CD4-positive, alpha-beta T cell treated with Interleukin-4 for 4 hours (primary cell): ENCODE results near the gene METAP1D.
"Not testable (repeated sequence)": the region's sequence is repeated elsewhere in the genome, so short reads cannot be mapped to it uniquely, and the experiment has no call there.

ENCODE experiments used
- DNase-seq: peaks from one replicate; pipeline ENCODE4 v3.0.0-alpha.2; 2020

Gene METAP1D

DNA sequence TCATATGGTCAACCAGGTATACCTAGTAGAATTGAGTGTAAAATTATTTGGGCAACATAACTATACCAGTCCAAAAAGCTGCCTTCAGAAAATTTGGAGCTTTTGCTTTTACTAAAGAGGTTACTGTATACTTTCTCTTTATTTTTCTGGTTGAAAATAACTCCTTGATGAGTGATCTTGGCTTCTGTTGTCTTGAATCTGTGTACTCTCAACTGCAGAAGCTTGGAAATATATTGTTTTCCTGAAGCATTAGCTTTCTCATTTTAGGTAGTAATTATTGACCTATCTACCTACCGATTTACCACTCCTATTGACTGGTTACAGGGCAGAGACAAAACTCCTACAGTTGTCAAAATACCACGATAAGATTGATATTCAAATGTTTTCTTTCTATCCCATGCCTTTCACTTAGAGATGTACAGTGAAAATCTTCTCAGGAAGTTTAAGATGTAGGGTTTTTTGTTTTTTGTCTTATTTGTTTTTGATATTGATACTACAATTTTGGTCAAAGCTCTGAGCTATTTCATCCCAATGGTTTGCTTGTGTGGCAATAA is 49.9 kb downstream of the METAP1D start:
- DNase-seq, result no peak

- no peak for DNase-seq
Observed at GRCh38 chr2:172050479-172051125, 50.8 kb downstream of the METAP1D start.

DNA sequence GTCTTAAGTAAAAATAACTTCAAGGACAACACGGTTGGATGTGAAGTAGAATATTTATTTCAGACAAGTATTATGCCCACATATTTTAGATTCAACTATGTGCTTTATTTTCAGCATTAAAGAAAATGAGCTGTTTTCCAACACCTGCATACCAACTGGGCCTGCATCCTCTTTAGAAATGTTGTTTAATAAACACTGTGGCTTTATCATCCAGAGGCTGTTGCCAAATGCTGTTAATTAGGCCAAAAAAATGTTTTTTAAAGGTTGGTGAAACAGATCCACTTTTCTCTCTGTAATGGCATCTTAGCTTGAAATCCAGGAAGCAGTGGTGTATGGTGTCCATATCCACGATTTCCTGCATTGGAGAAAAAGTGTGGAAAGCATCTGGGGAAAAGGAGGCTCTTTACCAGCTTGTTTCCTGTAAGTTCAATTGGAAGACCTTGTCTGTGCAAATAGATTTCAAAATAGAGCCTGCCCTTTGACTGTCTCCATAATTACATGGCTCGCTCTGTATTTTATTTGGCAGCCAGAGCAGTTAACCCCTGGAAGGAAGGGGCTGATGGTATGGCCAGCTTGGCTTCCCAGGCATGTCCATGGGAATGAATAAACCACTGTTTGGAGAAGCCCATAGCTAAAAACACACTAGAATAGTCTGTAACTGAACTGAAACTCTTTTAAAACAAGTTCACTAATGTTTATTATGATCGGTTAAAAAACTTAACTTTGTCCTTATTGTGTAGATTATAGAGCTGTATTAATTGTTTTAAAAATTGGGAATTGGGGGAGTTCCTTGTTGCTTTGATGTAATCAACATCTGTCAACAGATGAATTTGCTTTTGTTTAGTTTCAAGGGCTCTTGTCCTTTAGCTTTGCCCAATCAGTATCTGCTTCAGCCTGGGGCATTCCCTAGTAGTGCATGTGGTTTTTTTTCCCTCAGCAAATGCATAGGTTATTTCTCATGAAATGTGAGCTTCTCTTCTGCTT is 52.5 kb downstream of the METAP1D start:
- DNase-seq, result no peak

- DNase-seq, result no peak
Observed at GRCh38 chr2:172053486-172053885, 53.7 kb downstream of the METAP1D start.

GRCh38 chr2:172056293-172056692 is 56.5 kb downstream of the METAP1D start:
- no peak for DNase-seq

DNA sequence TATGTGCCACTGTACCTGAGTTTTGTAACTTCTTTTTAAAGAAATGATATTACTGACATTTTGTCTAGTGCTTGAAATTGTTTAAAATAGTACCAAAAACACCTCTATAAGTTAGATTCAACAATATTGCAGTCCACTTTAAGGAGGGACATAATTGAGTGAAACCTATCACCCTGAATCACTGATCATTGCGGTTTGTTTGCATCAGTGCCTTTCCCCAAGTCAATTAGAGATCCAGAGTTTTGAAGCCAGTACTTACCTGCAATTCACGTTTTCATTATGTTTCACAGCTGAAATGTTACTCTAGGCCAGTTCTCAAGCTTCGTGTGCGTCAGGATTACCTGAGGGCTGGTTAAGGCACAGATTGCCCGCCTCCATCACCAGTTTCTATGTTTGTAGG is 58.9 kb downstream of the METAP1D start:
- DNase-seq, result no peak

GRCh38 chr2:172060118-172060517 is 60.4 kb downstream of the METAP1D start:
- not testable (repeated sequence) for DNase-seq

DNA sequence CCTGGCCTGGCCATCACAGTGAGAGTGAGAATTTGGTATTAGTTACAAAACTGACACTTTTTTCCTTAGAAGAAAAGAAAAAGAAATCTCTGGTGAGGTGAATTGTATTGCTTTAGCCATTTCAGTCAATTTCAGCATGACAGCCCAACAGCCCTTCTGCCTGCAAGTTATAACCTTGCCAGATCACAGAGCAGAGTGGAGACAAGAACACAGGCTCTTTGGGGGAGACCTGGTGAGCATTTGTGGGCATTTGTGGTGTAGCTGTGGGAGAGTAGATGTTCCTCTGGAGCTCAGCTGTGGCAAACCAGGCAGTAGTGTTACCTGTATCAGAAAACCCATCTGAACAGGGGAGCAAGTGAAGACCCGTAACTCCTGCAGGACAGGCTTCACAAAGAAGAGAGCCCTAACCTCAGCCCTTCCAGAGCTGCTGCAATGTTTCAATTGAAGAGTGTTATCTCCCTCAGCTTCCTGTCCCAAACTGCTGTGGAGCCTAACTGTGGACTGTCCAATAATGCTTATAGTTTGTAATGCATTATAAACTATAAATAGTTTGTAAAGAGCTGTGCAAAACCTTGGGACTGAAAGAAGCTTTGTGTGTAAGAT is 62.8 kb downstream of the METAP1D start:
- no peak for DNase-seq

- no peak for DNase-seq
Observed at GRCh38 chr2:172063446-172063845, 63.7 kb downstream of the METAP1D start.

GRCh38 chr2:172065111-172065510 is 65.4 kb downstream of the METAP1D start:
- no peak for DNase-seq

- no peak for DNase-seq
Observed at GRCh38 chr2:172066394-172066886, 66.7 kb downstream of the METAP1D start.

DNA sequence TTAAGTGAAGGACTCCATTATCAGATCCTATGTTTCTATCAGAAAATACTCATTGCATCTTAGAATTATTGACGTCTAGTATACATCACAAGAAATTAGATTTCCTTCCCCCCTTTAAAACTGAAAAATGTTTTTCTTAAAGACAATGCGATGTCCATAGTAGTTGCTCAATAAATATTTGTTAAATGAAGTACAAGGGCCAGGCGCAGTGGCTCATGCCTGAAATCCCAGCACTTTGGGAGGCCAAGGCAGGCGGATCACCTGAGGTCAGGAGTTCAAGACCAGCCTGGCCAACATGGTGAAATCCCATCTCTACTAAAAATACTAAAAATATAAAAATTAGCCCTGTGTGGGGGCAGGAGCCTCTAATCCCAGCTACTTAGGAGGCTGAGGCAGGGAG is 68.2 kb downstream of the METAP1D start:
- not testable (repeated sequence) for DNase-seq

- DNase-seq, result no peak
Observed at GRCh38 chr2:172070936-172071335, 71.2 kb downstream of the METAP1D start.

GRCh38 chr2:172072303-172072702 is 72.5 kb downstream of the METAP1D start:
- DNase-seq, result no peak

GRCh38 chr2:172072706-172073105 is 73.0 kb downstream of the METAP1D start:
- DNase-seq, result no peak

DNA sequence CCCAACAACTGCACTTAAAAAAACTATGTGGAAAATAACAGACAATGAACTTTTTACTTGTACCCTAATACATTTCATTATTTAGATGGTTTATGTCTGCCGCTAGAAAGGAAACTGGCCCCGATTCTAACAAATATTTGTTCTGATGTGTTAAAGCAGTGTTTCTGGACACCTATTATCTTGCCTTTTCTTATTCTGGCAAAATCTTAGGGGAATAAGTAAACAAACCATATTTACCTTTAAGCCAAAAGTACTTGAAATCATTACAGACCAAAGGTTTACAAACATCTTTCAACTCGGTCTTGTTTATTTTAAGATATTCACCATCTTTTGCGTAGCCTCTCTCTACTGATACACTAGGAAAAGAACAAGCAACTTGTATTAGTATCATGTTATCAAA is 73.8 kb downstream of the METAP1D start:
- DNase-seq, result no peak

DNA sequence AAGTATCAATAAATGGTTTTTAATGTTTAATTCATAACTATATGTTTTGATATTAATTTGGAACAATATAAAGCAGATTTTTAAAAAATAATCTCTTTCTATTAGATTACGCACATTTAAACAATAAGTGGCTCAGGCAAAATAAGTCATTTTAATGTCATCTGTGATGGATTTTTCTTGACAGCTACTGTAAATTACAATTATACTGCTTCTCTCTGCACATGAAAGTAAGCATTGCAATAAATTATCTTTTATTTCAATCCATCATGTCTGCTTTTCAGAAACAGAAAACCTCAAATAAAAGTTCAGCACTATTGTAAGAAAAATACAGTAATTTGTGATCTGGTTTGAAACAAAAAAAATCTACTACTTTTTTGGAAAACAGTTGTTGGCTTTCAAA is 74.5 kb downstream of the METAP1D start:
- no peak for DNase-seq

- no peak for DNase-seq
Observed at GRCh38 chr2:172079416-172079815, 79.7 kb downstream of the METAP1D start.

- DNase-seq, result no peak
Observed at GRCh38 chr2:172079838-172080640, 80.3 kb downstream of the METAP1D start.

GRCh38 chr2:172080641-172081220 is 81.0 kb downstream of the METAP1D start:
- DNase-seq, result no peak

- DNase-seq, result no peak
Observed at GRCh38 chr2:172081221-172082022, 81.7 kb downstream of the METAP1D start.
